GM06990 (cell line): Measurements from ENCODE around the gene TWNK.

Source experiments
- DNase-seq: peaks from one replicate; pipeline ENCODE4 v3.0.0-alpha.2; 2011; ENCODE audit not compliant: insufficient read length; ENCODE audit errors: extremely low read depth
- H3K27me3 ChIP-seq: replicated peaks from 2 replicates; pipeline ENCODE4 v1.6.0; 2011; ENCODE audit warnings: low read length; ENCODE audit not compliant: control insufficient read depth, insufficient read depth
- H3K36me3 ChIP-seq: 2 replicates; pipeline ENCODE4 v1.5.1; 2011; ENCODE audit warnings: low read length; ENCODE audit not compliant: control insufficient read depth, insufficient read depth
- H3K4me3 ChIP-seq: replicated peaks from 2 replicates; pipeline ENCODE4 v1.5.1; 2011; ENCODE audit warnings: low read depth, mild to moderate bottlenecking, control low read depth, low read length
- CTCF ChIP-seq: IDR thresholded peaks from 2 replicates; pipeline ENCODE4 v1.5.1; 2011; ENCODE audit warnings: low read length, control low read depth, mild to moderate bottlenecking, inconsistent platforms; ENCODE audit not compliant: insufficient read depth, poor library complexity, severe bottlenecking

TWNK gene

GRCh38 chr10:100981178-100981772 lies 6.1 kb upstream of the TWNK start:
- no peak for TF ChIP-seq CTCF
- Histone ChIP-seq H3K27me3 (no peaks in the 10 kb centered on the region), H3K36me3 (peaks cover 7% of the 10 kb centered on the region), H3K4me3 (no peak overlapping the region)
- no peak for DNase-seq

GRCh38 chr10:100982916-100983830 lies 4.2 kb upstream of the TWNK start:
- Histone ChIP-seq H3K36me3 (peaks cover 7% of the 10 kb centered on the region), H3K27me3 (no peaks in the 10 kb centered on the region), H3K4me3 (no peak overlapping the region)
- DNase-seq = no peak
- TF ChIP-seq CTCF = no peak

- Histone ChIP-seq H3K27me3 (no peaks in the 10 kb centered on the region), H3K4me3 (no peak overlapping the region), H3K36me3 (peaks cover 7% of the 10 kb centered on the region)
- DNase-seq = no peak
- TF ChIP-seq CTCF = no peak
These were observed 3.3 kb upstream of the TWNK start for GRCh38 chr10:100983868-100984671.

GRCh38 chr10:100984672-100985177 lies 2.6 kb upstream of the TWNK start:
- H3K36me3 ChIP-seq = peaks cover 10% of the 10 kb centered on the region
- TF ChIP-seq CTCF = no peak
- DNase-seq = no peak

GRCh38 chr10:100985336-100985735 lies 2.0 kb upstream of the TWNK start:
- Histone ChIP-seq H3K27me3 (no peaks in the 10 kb centered on the region), H3K4me3 (no peak overlapping the region), H3K36me3 (peaks cover 11% of the 10 kb centered on the region)
- no peak for TF ChIP-seq CTCF
- DNase-seq = no peak

More at GRCh38 chr10:100984672-100985177, 2.6 kb upstream of the TWNK start:
- Histone ChIP-seq H3K4me3 (no peak overlapping the region), H3K27me3 (no peaks in the 10 kb centered on the region)
